T-helper 1 cell (primary cell): ENCODE data around the gene CNNM4.

ENCODE experiments used
- DNase-seq, 5 donors: peaks; one replicate each; pipeline ENCODE4 v3.0.0-alpha.2; 2012 to 2020

The CNNM4 gene

DNA sequence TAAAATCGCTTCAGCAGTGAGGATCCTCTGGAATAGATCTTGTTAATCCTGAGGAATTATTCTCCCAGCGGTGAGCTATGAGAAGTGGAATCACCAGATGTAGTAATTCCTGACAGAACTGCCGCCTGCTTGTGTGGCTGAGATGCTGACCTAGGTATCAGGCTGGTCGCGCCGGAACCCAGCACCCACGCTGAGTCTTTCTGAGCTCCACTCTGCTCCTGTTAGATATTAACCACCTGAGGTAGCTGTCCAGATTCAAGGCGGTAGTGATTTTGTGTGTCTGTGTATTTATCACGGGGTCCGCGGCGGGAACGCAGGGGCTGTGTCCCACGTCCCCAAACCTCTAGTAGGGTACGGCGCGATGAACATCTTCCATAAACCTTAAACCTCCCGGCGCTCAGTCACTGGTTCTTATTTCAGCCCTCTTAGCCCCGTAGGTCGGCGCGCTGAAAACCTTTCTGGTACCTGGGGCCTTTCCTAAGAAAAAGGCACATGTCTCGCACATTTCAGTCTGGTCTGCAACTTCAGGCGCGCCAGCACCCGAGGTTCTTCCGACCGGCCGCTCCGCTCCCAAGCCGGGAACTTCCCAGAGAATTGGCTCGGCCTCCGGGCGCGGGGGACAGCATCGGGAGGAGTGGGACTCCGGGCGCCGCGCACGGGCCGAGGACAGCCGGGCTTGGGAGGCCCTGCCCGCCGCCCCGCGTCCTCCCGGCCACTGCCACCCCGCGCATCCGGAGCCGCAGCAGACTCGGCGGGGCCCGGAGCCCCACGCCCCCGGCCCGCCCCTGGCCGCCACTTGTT, 54.8 kb downstream of the CNNM4 start:
- no peak for DNase-seq

DNA sequence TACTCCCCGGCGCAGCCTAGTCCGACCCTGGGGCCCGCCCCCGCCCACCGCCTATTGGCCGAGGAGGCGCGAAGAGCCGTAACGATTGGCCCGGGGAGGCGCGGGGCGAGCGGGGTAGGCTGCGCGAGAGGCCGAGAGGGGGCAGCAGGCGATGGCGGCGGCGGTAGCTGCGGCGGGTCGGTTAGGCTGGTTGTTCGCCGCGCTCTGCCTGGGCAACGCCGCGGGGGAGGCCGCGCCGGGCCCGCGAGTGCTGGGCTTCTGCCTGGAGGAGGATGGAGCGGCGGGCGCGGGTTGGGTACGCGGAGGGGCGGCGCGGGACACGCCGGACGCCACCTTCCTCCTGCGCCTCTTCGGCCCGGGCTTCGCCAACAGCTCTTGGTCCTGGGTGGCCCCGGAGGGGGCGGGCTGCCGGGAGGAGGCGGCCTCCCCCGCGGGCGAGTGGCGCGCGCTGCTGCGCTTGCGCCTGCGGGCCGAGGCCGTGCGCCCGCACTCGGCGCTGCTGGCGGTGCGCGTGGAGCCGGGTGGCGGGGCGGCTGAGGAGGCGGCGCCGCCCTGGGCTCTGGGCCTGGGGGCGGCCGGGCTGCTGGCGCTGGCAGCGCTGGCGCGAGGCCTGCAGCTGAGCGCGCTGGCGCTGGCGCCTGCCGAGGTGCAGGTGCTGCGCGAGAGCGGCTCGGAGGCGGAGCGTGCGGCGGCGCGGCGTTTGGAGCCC, 55.6 kb downstream of the CNNM4 start, which contains the start of gene CNNM3:
Gene CNNM3 (plus strand): TSS at position 142 of the 709 bp plus-strand sequence. CDS start 10 bp downstream, at position 152.
- peak; percentile 89 to 95 (median 93) for DNase-seq

- DNase-seq, result no peak
These were observed 56.4 kb downstream of the CNNM4 start for GRCh38 chr2:96816836-96817702.

GRCh38 chr2:96817882-96818281, 57.2 kb downstream of the CNNM4 start:
- DNase-seq, result no peak

DNA sequence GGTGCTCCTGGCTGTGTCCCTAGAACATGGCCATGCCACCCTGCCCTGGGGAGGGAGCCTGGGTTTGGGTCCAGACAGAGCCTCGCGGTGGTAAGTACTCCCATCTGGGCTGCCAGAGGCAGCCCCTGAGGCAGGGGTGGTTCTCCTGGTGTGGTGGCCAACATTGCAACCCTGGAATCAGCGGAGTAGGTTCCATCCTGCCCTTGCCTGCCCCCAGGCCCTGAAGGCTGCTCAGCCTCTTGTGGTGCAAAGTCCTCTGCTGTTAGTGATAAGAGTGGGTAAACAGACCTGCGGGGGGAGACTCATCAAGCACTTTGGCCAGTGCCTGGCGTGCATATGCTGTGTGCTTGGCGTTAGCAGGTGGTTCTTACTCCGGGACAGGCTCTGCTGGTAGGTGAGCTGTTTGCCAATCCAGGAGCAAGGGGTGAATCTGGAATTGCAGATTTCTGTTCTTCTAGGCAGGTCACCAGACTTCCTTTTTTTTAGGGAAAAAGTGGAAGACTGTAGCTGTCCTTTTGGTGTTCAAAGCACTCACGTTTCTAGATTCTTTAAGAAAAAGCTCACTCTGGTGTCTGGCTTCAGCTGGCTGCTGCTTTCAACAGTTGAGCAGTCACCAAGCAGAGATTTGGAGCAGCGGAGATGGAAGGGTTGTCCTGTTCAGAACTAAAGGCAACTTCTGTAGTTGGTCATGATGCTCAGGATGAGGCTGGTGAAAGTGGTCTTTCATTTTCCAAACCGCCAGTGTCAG, 58.6 kb downstream of the CNNM4 start:
- no peak for DNase-seq

DNA sequence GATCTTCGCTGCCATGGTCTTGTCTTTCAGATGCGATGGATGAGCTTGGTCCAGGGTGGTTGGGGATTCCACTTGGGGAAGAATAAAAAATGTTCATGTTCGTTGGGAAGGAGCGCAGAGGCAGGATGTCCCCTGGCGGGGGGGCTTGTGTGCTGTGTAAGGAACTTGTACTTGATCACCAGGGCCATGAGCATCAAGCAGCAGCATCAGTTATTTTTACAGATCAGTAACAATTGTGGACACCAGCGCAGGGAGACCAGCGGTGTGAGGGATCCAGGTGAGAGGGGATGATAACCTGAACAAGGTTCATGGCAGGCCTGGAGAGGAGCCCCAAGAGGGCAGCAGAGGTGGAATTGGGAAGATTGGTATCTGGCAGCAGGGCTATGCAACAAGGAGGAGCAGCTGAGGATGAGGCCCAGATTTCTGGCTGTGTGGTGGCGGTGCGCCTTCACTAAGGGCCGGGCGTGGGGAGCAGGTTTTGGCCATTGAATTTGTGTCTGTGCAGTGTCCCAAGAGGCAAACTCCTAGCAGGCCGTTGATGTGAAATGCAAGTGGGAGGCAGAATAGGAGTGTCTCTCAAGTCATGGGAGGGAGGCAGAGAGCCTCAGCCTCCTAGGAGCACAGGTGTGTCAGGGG, 59.3 kb downstream of the CNNM4 start:
- DNase-seq, result no peak

- no peak for DNase-seq
These were observed 60.5 kb downstream of the CNNM4 start for GRCh38 chr2:96821113-96821675.

GRCh38 chr2:96822786-96823185, 62.1 kb downstream of the CNNM4 start:
- DNase-seq, result no peak

GRCh38 chr2:96823198-96823597, 62.5 kb downstream of the CNNM4 start:
- DNase-seq, result no peak

- DNase-seq, result no peak
These were observed 63.6 kb downstream of the CNNM4 start for GRCh38 chr2:96824079-96824870.

DNA sequence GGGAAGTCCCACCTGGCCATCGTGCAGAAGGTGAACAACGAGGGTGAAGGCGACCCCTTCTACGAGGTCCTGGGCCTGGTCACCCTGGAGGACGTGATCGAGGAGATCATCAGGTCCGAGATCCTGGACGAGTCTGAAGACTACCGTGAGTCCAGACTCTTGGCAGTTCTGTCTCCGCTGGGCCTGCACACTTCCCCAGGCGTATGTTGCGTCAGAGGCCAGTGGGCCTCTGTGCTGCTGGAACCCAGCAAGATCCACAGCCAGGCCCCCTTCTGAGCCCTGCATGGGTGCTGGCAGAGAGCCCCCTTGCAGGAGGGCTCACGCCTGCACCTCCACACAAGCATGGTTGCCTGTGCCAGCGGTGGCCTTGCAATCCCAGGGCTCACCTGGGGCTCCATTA, 64.4 kb downstream of the CNNM4 start:
- no peak for DNase-seq

DNA sequence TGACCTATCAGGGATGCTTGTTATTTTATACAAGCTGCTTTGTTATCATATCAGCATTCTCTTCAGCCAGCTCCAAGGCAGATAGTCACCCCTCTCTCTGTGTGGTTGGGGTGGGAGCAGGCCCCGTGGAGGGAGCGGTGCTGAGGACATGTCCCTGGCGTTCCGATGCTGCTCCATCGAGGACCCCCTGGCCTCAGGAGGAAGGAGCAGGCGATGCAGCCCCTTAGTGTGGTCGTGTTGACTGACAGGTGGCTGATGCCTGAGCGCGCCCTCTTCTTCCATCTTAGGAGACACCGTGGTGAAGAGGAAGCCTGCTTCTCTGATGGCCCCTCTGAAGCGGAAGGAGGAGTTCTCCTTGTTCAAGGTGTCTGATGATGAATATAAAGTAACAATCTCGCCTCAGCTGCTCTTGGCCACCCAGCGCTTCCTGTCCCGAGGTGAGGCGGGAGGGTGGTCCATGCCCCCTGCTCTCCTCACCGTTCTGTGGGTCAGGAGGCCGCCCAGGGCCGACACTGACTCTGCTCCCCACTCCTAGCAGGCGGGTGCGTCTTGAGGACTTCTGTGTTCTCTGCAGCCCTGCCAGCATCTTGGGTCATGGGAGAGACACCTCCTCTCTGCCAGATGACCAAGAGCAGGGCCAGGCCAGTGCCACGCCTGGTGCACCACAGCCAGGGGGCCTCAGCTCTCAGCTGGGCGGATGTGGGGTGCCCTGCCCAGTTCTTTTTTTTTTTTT, 66.0 kb downstream of the CNNM4 start:
- DNase-seq, result no peak

DNA sequence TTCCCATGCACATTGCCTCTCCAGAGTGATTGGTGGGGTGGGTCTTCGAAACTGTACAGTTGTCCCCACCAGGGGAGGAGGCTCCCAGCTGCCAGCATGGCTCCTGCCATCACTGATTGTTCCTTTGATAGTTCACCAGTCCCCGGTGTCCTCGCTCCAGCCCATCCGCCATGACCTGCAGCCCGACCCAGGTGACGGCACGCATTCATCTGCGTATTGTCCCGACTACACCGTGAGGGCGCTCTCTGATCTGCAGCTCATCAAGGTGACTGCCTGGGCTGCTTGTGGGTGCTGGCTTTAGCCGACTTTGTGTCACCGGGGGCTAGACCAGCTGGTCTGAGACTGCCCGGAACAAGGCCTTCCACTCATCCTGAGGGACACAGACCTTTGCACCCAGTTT, 67.7 kb downstream of the CNNM4 start:
- no peak for DNase-seq

DNA sequence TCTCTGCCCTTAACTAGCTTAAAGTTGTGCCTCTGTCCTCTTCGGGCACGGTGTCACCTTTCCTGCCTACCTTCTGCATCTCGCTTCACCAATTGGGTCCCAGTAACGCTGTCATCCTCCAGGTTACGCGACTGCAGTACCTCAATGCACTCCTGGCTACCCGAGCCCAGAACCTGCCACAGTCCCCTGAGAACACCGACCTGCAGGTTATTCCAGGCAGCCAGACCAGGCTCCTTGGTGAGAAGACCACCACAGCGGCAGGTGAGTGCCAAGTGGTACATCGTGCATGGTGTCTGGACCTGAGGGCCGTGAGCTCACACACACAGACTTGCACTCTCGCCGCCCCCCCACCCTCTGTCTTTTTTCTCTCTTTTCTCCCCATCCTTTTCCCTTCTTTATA, 68.2 kb downstream of the CNNM4 start:
- DNase-seq, result no peak

DNA sequence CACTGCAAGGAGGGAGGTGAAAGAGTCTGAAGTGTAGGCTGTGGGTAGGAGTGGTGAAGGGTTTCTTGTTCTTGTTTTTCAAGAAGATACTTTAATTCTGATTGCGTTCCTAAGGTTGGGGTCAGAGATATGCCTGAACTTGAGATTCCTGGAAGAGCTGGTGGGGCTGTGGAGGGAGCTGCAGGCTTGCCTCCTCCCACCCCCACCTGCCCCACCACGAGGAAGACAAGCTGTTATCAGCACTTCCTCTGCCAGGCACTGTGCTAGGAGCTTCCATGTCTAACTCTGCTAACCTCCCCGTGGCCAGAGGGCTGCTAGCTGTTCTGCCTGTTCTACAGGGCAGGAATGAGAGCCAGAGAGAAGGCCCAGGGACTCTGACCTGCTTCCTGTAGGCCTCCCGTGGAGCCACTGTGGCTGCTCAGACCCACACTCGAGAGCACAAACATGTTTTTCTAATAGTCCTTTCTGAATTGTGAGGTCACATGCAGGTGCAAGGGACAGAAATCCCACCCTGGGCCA, 69.4 kb downstream of the CNNM4 start:
- no peak for DNase-seq

GRCh38 chr2:96831679-96832078, 71.0 kb downstream of the CNNM4 start:
- DNase-seq, result no peak

- DNase-seq, result no peak
These were observed 71.7 kb downstream of the CNNM4 start for GRCh38 chr2:96832408-96832753.

DNA sequence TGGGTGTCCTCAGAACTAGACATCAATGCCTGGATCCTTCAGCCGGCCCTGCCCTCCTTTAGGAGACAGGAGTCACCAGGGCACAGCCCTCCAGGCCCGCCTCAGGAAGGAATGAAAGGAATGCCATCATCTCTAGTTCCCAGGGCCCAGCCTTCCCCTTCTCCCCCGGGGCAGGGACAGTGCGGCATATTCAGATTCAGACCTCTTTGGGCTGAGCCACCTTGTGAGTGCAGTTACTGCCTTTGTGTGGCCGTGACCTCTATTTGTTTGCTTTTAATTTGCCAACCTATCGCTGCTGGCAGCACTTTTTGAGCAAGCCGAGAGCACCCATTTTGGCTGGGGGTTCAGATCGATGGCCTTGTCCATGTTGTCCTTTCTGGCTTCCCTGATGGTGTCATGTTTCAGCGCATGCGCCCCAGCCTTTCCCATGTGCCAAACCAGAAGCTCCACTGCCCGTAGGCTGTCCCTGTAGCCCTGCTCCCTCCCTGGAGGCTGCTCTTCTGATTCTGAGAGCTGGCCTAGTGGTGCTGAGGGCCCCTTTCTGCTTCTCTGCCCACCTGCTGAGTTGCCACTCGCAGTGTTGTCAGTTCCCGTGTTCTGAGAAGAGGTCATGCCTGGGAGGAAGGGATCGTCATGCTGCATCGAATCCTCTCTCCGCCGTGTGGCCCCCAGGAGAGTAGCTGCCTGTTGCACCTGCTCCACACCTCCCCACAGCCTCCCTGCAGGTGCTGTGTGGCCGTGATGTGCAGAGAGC, 72.2 kb downstream of the CNNM4 start:
- DNase-seq, result no peak

GRCh38 chr2:96835830-96836229, 75.1 kb downstream of the CNNM4 start:
- DNase-seq, result no peak
